Naive B cell (primary cell): Measurements from ENCODE around the gene TACR1. TPM values are rescaled to one million over a fixed set of nuclear protein-coding genes. Genes with fewer than 3 reads are reported as not detected.
"Not testable (repeated sequence)": the region's sequence is repeated elsewhere in the genome, so short reads cannot be mapped to it uniquely, and the experiment has no call there.

Source experiments
- ATAC-seq, 2 donors: fragments of 150-1000 bp; cut with Tn5 transposase; 2 replicates each; pipeline ENCODE4 v1.10.0; 2021; ENCODE audit warnings: low read depth in 2 of 2, mild to moderate bottlenecking in 2 of 2, moderate library complexity in 2 of 2
- DNase-seq: peaks from one replicate; pipeline ENCODE4 v3.0.0; 2022
- H3K27ac Mint-ChIP-seq, 6 donors: one replicate each; pipeline ENCODE4 v1.8.0; 2020 to 2022; ENCODE audit warnings: mild to moderate bottlenecking in 6 of 6, mixed read lengths in 6 of 6, moderate library complexity in 5 of 6, inconsistent platforms in 2 of 6
- H3K27me3 Mint-ChIP-seq, 3 donors: one replicate each; pipeline ENCODE4 v1.8.0; 2021 to 2022; ENCODE audit warnings: mixed read lengths in 3 of 3, mild to moderate bottlenecking in 1 of 3
- H3K36me3 Mint-ChIP-seq, 2 donors: one replicate each; pipeline ENCODE4 v1.8.0; 2020 to 2022; ENCODE audit warnings: mixed read lengths in 2 of 2, inconsistent platforms in 1 of 2, mild to moderate bottlenecking in 1 of 2
- H3K4me1 Mint-ChIP-seq, 3 donors: one replicate each; pipeline ENCODE4 v1.8.0; 2020 to 2022; ENCODE audit warnings: mixed read lengths in 3 of 3, inconsistent platforms in 1 of 3, mild to moderate bottlenecking in 1 of 3, moderate library complexity in 1 of 3
- H3K4me3 Mint-ChIP-seq, 8 donors: one replicate each; pipeline ENCODE4 v1.8.0; 2020 to 2022; ENCODE audit warnings: mild to moderate bottlenecking in 8 of 8, mixed read lengths in 8 of 8, moderate library complexity in 8 of 8, inconsistent platforms in 2 of 8
- H3K9me3 Mint-ChIP-seq, 7 donors: one replicate each; pipeline ENCODE4 v1.8.0; 2020 to 2022; ENCODE audit warnings: mixed read lengths in 7 of 7, mild to moderate bottlenecking in 5 of 7, inconsistent platforms in 2 of 7, moderate library complexity in 1 of 7
- polyA plus RNA-seq, 6 donors: library from polyadenylated mRNA; unstranded; fragments of 300-500 nt; fragmentation: Illumina TruSeq; gene quantifications; one replicate each; pipeline ENCODE4 v1.2.3, GENCODE V29; 2021; ENCODE audit warnings: low read depth in 6 of 6

TACR1 gene
- polyA plus RNA-seq, 6 donors from 2014 or later, result 0.04 to 0.15 (median 0.14) TPM; not detected in 3

GRCh38 chr2:75182606-75183005, 16.7 kb downstream of the TACR1 start:
- no peak overlapping the region for H3K4me3 Mint-ChIP-seq
- no peaks in the 10 kb centered on the region for H3K36me3 Mint-ChIP-seq
- ATAC-seq (no peak), DNase-seq (no peak)
- H3K27me3 Mint-ChIP-seq, result peaks cover 0 to 9% (median 4%) of the 10 kb centered on the region in 3 donors
- H3K27ac Mint-ChIP-seq, result no peak overlapping the region
- no peaks in the 10 kb centered on the region for H3K4me1 Mint-ChIP-seq
- H3K9me3 Mint-ChIP-seq, result peaks cover 0 to 1% (median 0%) of the 10 kb centered on the region in 7 donors

GRCh38 chr2:75180476-75180875, 18.8 kb downstream of the TACR1 start:
- H3K9me3 Mint-ChIP-seq, result peaks cover 0 to 1% (median 0%) of the 10 kb centered on the region in 7 donors

GRCh38 chr2:75177427-75177826, 21.9 kb downstream of the TACR1 start:
- Mint-ChIP-seq H3K4me3 (no peak overlapping the region), H3K36me3 (no peaks in the 10 kb centered on the region), H3K27me3 (peaks cover 0 to 9% (median 4%) of the 10 kb centered on the region in 3 donors), H3K27ac (no peak overlapping the region), H3K9me3 (peaks cover 0 to 1% (median 0%) of the 10 kb centered on the region in 7 donors), H3K4me1 (no peaks in the 10 kb centered on the region)
- DNase-seq (no peak), ATAC-seq (no peak)

More at GRCh38 chr2:75180476-75180875, 18.8 kb downstream of the TACR1 start:
- Mint-ChIP-seq H3K4me1 (no peaks in the 10 kb centered on the region), H3K27ac (no peak overlapping the region), H3K27me3 (peaks cover 0 to 3% (median 2%) of the 10 kb centered on the region in 3 donors), H3K4me3 (no peak overlapping the region), H3K36me3 (no peaks in the 10 kb centered on the region)
- ATAC-seq (no peak), DNase-seq (no peak)

- no peak overlapping the region for H3K27ac Mint-ChIP-seq
Measured at GRCh38 chr2:75175456-75175855, 23.9 kb downstream of the TACR1 start.

GRCh38 chr2:75174981-75175380, 24.3 kb downstream of the TACR1 start:
- no peak overlapping the region for H3K27ac Mint-ChIP-seq
- ATAC-seq (no peak), DNase-seq (no peak)
- no peak overlapping the region for H3K4me3 Mint-ChIP-seq
- H3K9me3 Mint-ChIP-seq, result peaks cover 0 to 6% (median 0%) of the 10 kb centered on the region in 7 donors
- peaks cover 10 to 15% (median 14%) of the 10 kb centered on the region in 3 donors for H3K27me3 Mint-ChIP-seq
- peaks cover 0 to 8% of the 10 kb centered on the region in 2 donors for H3K36me3 Mint-ChIP-seq
- no peaks in the 10 kb centered on the region for H3K4me1 Mint-ChIP-seq

More at GRCh38 chr2:75175456-75175855, 23.9 kb downstream of the TACR1 start:
- peaks cover 7 to 11% (median 10%) of the 10 kb centered on the region in 3 donors for H3K27me3 Mint-ChIP-seq
- H3K9me3 Mint-ChIP-seq, result peaks cover 0 to 4% (median 0%) of the 10 kb centered on the region in 7 donors
- H3K4me3 Mint-ChIP-seq, result no peak overlapping the region
- ATAC-seq, result no peak
- peaks cover 0 to 4% of the 10 kb centered on the region in 2 donors for H3K36me3 Mint-ChIP-seq
- H3K4me1 Mint-ChIP-seq, result no peaks in the 10 kb centered on the region
- DNase-seq, result no peak

- H3K4me1 Mint-ChIP-seq, result no peaks in the 10 kb centered on the region
- peaks cover 10 to 15% (median 14%) of the 10 kb centered on the region in 3 donors for H3K27me3 Mint-ChIP-seq
- peaks cover 0 to 6% (median 0%) of the 10 kb centered on the region in 7 donors for H3K9me3 Mint-ChIP-seq
- DNase-seq (no peak), ATAC-seq (no peak)
- no peak overlapping the region for H3K4me3 Mint-ChIP-seq
- H3K27ac Mint-ChIP-seq, result peak overlapping the region in 1 of 6 donors; percentile 19
- H3K36me3 Mint-ChIP-seq, result peaks cover 0 to 8% of the 10 kb centered on the region in 2 donors
Measured at GRCh38 chr2:75174519-75174918, 24.8 kb downstream of the TACR1 start.

- Mint-ChIP-seq H3K36me3 (peaks cover 0 to 8% of the 10 kb centered on the region in 2 donors), H3K27me3 (peaks cover 10 to 15% (median 14%) of the 10 kb centered on the region in 3 donors), H3K27ac (no peak overlapping the region), H3K4me1 (no peaks in the 10 kb centered on the region), H3K9me3 (peaks cover 0 to 6% (median 0%) of the 10 kb centered on the region in 7 donors), H3K4me3 (no peak overlapping the region)
- no peak for DNase-seq
- ATAC-seq, result no peak
Measured at GRCh38 chr2:75173740-75174139, 25.6 kb downstream of the TACR1 start.

- H3K4me1 Mint-ChIP-seq, H3K36me3 Mint-ChIP-seq, H3K9me3 Mint-ChIP-seq, ATAC-seq, H3K4me3 Mint-ChIP-seq, DNase-seq, H3K27ac Mint-ChIP-seq: not testable (repeated sequence)
- H3K27me3 Mint-ChIP-seq, result peaks cover 14 to 15% (median 14%) of the 10 kb centered on the region in 3 donors
Measured at GRCh38 chr2:75171423-75171822, 27.9 kb downstream of the TACR1 start.

GRCh38 chr2:75170889-75171288, 28.4 kb downstream of the TACR1 start:
- DNase-seq (no peak), ATAC-seq (no peak)
- no peak overlapping the region for H3K4me3 Mint-ChIP-seq
- no peaks in the 10 kb centered on the region for H3K4me1 Mint-ChIP-seq
- peaks cover 0 to 6% (median 0%) of the 10 kb centered on the region in 7 donors for H3K9me3 Mint-ChIP-seq
- H3K27me3 Mint-ChIP-seq, result peaks cover 14 to 18% (median 15%) of the 10 kb centered on the region in 3 donors
- H3K36me3 Mint-ChIP-seq, result peaks cover 0 to 8% of the 10 kb centered on the region in 2 donors
- H3K27ac Mint-ChIP-seq, result no peak overlapping the region

- H3K4me3 Mint-ChIP-seq, result no peak overlapping the region
- peaks cover 8 to 18% (median 10%) of the 10 kb centered on the region in 3 donors for H3K27me3 Mint-ChIP-seq
- ATAC-seq (no peak), DNase-seq (no peak)
- peaks cover 0 to 6% (median 0%) of the 10 kb centered on the region in 7 donors for H3K9me3 Mint-ChIP-seq
- H3K36me3 Mint-ChIP-seq, result peaks cover 0 to 8% of the 10 kb centered on the region in 2 donors
- H3K27ac Mint-ChIP-seq, result no peak overlapping the region
- H3K4me1 Mint-ChIP-seq, result no peaks in the 10 kb centered on the region
Measured at GRCh38 chr2:75168186-75168585, 31.1 kb downstream of the TACR1 start.

GRCh38 chr2:75166491-75166890, 32.8 kb downstream of the TACR1 start:
- DNase-seq (no peak), ATAC-seq (no peak)
- H3K4me3 Mint-ChIP-seq, result no peak overlapping the region
- H3K36me3 Mint-ChIP-seq, result peaks cover 0 to 8% of the 10 kb centered on the region in 2 donors
- H3K4me1 Mint-ChIP-seq, result no peaks in the 10 kb centered on the region
- H3K27me3 Mint-ChIP-seq, result peaks cover 8 to 18% (median 10%) of the 10 kb centered on the region in 3 donors
- peaks cover 0 to 6% (median 3%) of the 10 kb centered on the region in 7 donors for H3K9me3 Mint-ChIP-seq
- H3K27ac Mint-ChIP-seq, result no peak overlapping the region

- Mint-ChIP-seq H3K27me3 (peaks cover 5 to 24% (median 8%) of the 10 kb centered on the region in 3 donors), H3K4me1 (no peaks in the 10 kb centered on the region), H3K27ac (no peak overlapping the region), H3K9me3 (peaks cover 0 to 4% (median 0%) of the 10 kb centered on the region in 7 donors), H3K36me3 (no peaks in the 10 kb centered on the region), H3K4me3 (no peak overlapping the region)
- DNase-seq (no peak), ATAC-seq (no peak)
Measured at GRCh38 chr2:75162897-75163296, 36.4 kb downstream of the TACR1 start.

- no peaks in the 10 kb centered on the region for H3K36me3 Mint-ChIP-seq
- H3K4me1 Mint-ChIP-seq, result no peaks in the 10 kb centered on the region
Measured at GRCh38 chr2:75162259-75162658, 37.1 kb downstream of the TACR1 start.

GRCh38 chr2:75157435-75157834, 41.9 kb downstream of the TACR1 start:
- Mint-ChIP-seq H3K36me3 (no peaks in the 10 kb centered on the region), H3K4me3 (no peak overlapping the region), H3K9me3 (peaks cover 0 to under 1% (median 0%) of the 10 kb centered on the region in 7 donors), H3K27ac (no peak overlapping the region), H3K27me3 (peaks cover 5 to 16% (median 13%) of the 10 kb centered on the region in 3 donors), H3K4me1 (no peaks in the 10 kb centered on the region)
- ATAC-seq (no peak), DNase-seq (no peak)

More at GRCh38 chr2:75162259-75162658, 37.1 kb downstream of the TACR1 start:
- no peak for ATAC-seq
- peaks cover 0 to 4% (median 0%) of the 10 kb centered on the region in 7 donors for H3K9me3 Mint-ChIP-seq
- peaks cover 5 to 24% (median 8%) of the 10 kb centered on the region in 3 donors for H3K27me3 Mint-ChIP-seq
- no peak overlapping the region for H3K27ac Mint-ChIP-seq
- DNase-seq, result no peak
- H3K4me3 Mint-ChIP-seq, result no peak overlapping the region
